ENCODE measurements around the gene MGLL.

Gene MGLL

DNA sequence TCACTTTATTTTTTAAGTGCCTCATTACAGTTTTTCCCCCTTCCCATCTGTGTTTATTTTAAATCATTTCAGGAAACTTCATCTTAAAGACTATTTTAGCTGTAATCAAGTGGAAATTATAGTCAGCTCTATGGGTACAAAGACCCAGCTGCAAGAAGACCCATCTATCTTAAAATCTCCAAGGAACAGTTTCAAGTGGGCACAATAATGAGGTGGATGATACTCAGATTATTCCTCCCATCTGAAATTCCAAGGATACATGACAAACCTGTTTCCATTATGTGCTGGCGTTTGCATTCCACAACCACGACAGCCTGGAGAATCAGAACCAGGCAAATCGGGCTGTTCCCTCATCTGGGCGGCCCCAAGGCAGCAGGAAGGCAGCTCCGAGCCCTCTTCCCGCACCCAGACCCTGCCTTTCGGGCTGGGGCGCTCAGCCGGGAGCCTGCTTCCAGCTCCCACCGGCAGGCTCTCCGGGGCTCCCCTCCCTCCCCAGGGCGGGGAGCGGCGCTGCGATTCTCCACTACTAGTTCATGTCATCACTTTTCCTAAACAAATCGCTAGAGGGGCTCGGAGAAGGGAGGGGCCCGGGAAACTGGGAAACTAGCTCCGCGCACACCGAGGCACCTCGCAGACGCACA lies at the start of gene MGLL:
Gene MGLL (minus strand): TSS at position 475 of the 641 bp plus-strand sequence. CDS start 197 bp downstream, at position 278.
- DNase-seq, result peak; percentile 66

DNA sequence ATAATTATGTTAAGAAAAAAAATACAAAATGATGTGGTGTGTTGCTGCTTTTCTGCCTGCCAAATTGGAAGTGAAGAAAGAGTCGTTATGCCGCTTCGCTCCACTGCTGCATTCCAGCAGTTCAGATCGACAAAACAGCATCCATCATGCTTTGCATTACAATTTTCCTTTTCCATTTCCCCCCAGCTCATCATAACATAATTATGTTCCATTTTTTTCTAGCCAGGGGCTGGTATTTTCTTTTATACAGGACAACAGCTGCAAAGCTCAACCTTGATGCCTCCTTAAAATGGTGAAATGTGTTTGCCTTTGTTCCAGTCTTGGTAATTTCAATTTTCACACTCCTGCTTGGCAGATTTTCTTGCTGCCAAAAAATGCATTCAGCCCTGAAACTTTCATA lies 47.8 kb upstream of the MGLL start:
- DNase-seq, result no peak

DNA sequence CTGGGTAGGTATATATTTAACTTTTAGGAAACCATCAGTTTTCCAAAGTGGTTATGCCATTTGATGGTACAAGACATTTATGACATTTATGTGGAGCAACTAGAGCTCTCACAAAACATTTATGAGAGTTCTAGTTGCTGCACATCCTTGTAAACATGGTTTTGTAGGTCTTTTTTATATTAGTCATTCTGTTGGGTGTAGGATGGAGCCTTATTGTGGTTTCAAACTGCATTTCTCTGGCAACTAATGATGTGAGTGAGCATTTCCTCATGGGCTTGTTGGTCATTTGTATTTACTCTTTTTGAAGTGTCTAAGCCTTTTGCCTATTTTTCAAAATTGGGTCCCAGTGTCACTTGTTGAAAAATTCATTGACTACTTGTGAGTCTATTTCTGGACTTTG lies 45.7 kb upstream of the MGLL start:
- peak; percentile 29 for DNase-seq

DNA sequence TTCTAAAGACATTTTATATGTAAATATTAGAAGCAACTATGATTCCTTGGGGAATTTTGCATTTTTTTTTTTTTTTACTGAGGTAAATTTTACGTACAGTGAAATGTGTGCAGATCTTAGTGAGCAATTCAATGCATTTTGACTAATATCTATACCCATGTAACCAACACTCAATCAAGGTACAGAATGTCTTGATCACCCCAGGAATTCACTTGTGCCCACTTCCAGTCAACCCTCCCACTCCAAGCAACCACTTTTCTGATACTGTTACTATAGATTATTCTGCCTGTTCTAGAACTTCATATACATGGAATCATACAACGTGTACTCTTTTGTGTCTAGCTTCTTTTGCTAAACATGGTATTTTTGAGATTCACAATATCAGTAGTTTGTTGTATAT lies 45.1 kb upstream of the MGLL start:
- DNase-seq, result no peak

DNA sequence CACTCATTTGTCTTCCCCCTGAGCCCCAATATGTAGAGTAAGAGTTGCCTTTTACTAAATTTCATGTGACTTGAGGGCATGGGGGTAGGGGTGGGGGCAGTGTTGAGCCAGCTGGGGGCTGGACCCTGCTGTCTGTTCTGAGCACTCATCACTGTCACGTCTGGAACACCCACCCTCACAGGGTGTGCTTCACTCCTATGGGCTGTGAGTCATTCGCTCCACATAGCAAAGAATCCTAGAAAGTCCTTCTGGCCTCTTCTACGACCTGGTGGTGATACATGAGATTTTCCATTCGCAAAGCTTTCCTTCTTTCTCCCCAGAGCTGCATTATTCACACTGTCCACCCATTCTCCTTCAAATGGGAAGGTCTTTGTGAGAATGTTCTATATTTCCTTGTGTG lies 43.6 kb upstream of the MGLL start:
- peak; percentile 71 for DNase-seq

DNA sequence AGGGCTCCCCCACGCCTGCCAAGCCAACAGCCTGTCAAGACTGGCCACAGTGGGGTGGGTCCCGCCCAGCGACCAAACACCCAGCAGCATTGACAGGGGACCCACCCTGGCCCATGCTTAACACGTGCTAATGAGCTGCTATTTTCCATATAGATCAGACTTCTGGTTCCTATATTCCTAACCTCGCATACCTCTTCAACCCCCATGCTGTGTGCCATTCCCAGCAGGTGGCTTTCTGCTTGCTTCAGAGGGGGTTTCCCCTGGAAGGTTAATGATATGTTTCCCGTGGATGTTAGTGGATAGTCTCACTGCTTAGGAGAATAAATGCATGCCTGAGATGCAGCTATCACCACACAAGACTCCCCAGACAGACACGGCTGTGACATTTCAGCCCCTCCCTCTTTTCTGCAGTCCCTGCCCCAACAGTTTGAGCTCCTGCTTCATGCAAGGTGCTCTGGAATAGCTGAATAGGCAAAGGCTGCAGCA lies 37.9 kb upstream of the MGLL start:
- DNase-seq, result no peak

DNA sequence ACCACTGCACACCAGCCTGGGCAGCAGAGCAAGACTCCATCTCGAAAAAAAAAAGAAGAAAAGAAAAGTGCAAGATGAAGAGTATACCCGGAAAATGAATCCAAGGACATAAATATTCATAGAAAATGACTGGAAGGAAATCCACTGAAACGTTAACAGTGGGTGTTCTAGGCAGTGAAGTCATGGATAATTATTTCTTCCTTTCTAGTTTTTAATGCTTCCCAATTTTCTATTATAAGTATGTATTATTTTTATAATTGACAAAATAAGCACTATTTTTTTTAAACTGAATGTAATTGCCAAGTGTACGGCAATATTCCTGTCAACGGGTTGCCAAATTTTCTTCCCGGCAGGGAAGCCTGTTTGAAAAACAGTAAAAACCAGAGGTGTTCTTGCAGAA lies 37.4 kb upstream of the MGLL start:
- DNase-seq, result no peak

DNA sequence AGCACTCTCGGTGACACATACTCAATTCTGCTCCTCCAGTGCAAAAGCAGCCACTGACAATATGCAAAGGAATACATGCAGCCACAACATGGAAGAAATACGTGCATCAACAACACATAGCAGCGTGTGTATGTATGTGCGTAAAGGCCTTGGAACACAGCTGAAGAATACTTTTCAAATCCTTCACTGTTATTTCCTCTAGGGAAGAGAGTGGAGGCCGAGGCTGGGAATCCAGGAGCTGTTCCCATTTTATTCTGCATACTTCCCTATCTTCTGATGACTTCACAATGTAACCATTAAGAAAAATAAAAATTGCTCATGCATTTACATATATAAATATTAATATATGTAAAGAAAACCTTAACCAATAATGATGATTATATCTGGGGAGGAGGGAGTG lies 36.6 kb upstream of the MGLL start:
- DNase-seq, result no peak

DNA sequence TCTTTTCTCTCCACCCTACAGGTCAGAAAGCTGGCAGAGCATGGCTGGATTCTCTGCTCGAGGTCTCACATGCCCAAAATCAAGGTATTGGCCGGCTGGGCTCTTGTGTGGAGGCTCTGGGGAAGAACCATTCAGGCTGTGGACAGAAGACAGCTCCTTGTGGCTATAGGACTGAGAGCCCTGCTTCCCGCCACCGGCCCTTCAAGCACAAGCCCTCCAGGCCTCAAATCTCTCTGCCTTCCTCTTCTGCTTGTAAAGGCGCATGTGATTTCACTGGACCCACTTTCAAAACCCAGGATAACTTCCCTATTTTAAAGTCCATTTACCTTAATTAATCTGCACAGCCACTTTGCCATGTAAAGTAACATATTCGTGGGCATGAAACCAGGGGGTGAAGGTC lies 36.2 kb upstream of the MGLL start:
- DNase-seq, result no peak

DNA sequence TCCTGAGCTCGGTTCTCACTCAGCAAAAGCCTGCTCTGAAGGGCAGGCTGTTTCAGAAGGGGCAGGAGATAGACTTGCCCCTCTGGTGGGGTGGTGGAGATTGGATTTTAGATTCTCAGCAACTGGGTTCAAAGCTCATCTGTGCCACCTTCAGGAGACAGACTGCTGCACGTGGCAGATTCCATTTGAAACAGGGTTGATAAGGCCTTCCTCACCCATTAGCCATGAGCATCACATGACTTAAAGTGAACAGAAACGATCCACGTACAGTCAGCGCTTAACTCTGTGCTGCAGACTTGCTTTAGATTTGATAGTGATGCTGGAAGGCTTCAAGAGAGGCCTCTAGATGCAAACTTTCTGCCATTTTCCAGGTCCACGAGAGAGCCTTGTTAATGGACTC lies 35.0 kb upstream of the MGLL start:
- DNase-seq, result peak; percentile 22

DNA sequence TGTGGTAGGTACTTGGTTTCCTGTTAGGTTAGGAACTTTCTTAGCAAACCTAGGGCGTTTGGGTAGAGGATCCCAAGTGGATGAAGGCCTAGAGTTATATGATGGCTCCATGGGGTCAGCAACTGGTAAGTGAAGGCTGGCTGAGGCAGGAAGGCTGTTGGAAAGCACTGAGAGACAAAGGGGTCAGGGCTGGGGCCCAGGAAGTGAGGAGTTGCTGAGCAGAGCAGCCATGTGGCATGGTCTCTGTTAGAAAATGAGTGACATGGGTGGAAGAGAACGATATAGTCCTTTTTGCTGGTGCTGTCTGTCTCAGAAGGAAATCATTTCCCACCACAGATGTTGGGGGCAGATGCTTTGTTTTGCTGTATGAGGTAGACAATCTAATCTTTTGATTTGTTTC lies 34.5 kb upstream of the MGLL start:
- DNase-seq, result no peak

DNA sequence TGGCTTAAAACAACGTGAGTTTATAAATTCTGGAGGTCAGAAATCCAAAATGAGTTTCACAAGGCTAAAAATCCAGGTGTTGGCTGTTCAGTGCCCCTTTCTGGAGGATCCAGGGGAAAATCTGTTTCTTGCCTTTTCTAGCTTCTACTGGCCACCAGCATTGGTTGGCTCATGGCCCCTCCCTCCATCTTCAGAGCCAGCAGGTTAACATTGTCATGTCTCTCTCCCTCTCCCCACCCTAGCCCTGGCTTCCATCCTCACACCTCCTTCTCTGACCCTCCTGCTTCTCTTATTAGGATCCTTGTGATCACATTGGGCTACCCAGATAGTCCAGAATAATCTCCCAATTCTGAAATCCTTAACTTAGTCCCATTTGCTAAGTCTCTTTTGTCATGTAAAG lies 32.9 kb upstream of the MGLL start:
- no peak for DNase-seq

DNA sequence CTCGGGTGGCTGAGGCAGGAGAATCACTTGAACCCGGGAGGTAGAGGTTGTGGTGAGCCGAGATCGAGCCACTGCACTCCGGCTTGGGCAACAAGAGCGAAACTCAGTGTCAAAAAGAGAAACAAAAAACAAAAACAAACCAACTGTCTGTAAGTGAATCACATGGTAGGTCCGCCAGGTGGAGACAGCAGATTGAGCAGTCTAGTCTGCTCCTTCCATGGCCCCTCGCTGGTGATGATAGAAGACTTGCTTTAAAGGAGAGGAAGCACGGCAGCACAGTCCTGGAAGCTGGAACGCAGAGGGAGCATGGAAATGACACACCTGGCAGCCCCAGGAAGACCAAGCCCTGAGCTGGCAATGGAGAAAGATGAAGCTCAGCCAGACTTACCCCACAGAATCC lies 31.4 kb upstream of the MGLL start:
- DNase-seq, result no peak

DNA sequence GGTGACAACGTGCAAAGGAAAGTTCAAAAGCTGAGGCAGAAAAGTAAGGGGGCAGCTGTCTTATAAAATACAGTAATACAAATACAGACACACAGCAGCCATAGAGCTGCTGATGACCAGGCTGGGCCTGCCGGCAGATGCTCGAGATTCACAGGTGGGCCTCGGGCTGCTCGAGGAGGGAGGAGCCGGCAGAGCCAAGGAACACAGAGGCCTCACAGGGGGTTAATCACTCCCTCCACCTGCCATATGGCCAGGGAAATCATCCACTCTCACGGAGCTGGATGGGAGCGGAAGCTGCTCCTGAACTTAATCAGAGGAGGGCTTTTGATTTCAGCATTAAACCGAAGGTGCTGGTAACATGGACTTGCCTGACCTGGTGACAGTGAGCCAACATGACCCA lies 29.6 kb upstream of the MGLL start:
- no peak for DNase-seq

DNA sequence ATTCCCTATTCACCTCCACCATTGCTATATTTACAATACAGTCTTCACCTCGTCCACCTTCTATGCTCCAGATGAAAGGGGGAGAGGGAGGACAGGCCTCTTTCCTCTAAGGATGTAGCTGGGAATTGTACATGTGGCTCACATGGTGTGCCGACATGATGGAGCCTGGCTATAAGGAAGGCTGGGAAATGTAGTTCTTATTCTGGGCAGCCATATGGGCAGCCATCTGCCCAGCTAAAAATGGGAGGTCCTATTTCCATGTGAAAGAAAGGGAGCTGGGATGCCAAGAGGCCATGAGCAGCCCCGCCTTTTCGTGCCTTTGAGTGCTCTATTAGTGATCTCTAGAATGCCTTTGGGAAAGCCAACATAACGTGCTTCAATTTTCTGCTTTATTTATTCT lies 27.1 kb upstream of the MGLL start:
- no peak for DNase-seq

DNA sequence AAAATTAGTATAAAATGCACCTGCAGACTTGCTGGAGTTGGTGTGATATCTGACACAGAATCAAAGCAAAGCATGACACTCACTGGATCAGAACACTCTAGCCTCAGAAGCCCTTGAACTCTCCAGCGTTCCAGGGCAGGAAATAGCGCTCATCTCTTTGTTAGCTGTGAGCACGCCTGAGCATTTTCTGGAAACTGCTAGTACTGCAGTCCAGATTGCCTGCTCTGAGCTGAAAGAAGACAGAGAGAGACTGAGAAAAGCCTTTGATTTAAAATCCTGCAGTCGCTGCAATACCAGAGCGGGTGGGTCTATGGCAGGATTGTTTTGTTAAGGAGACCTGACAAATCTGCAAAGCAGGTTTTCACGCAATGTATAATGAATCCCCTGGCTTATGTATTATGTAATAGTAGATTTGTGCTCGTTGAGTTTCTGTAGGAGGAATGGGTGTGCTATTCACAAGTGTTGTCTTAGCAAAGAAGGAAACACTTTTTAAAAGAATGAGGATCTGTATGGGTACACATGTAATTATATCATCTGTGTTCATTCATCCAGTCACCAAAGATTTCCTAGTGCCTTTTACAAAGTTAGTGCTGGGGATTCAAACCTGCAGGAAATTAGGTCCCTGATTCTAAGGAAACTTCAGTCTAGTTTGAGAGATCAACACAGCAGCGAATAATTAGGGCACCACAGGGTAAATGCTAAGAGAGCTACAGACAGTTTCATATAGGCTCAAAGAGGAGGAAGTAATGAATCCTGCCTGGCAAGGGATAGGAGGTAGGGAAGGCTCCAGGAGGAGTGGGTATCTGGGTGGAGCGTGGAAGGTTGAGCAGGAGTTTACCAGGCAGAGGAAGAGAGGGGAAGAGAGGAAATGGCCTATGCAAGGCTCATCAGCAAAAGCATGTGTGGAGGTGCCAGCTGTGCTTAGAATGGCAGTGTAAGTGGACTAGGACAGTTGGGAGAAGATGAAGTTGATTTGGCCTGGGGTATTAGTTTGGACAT lies 26.1 kb upstream of the MGLL start:
- DNase-seq, result peak; percentile 24

DNA sequence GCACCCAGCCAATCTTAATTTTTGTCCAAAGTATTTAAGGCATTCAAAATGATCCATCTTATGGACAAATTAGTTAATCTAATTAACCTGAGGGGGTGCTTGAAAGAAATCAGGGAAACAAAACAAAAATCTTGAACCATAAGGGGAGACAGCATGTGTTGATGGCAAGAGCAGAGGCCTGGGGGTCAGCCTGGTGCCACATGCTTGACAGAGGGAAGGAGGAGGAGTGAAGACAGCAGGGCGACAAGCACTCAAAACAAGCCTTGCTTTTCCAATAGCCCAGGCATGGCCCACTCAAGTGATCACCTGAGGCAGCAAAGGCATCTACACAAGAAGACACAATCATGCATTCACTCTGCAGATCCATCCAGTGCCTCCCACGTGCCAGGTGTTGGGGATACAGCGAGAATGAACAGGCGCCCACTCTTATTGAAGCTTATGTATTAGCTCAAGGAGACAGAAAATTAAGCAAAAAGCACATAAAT lies 25.0 kb upstream of the MGLL start:
- no peak for DNase-seq

DNA sequence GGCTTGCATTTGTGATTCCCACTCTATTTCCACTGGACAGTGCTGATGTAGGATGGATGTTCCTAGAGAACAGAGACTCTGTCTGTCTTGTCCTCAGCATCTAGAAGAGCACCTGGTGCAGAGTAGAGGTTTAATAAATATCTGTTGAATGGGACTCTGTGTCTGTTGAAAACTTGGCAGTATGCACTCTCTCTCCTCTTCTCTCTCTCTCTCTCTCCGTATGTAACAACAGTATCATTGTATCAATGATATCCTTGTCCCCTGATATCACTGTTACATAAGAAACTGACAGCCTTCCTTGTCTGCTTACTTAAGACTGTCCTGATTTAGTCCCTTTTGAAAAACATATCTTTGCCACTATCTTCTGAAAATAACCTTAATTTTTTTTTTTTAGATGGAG lies 24.3 kb upstream of the MGLL start:
- DNase-seq, result no peak

DNA sequence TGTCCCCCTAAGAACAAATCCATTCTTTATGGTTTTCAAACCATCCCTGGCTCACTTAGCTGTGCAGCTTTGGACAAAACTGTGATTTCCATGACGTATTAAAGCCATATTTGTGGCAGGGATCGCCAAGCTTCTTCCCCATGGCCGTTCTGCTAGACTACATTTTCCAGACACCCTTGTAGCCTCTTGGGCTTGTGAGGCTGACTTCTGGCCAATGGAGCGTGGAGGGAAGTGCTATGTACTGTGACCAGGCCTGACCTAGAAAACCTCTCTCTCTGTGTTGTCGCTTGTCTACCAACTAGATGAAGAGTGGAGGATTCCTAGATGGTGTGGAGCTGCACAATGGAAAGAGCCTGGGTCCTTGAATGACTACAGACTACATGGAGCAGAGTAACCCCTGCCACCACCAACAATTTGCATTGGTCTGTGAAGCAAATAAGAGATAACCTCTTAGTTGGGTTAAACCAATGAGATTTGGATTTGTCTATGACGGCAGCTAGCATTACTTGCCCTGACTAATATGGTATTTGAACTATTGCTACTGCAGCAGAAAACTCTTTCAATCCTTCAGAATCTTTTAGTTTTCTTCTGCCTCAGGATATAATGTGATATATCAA lies 22.1 kb upstream of the MGLL start:
- DNase-seq, result no peak

DNA sequence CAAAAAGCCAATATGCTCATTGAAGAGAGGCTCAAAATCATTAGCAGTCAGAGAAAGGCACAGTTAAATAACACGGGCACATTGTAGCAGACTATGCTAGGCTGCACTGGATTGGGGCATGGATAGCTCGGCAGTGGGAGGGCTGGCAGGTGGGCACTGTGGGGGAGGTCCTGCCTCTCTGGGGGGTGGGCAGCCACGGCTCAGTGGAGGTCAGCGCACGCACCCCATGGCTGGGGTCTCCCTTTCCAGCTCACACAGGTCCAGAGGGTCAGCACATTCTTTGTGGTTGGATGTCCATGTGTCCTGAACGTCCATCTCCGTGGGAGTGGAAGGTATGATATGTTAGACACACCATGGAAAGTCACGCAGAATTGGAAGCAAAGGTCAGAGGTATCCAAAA lies 18.4 kb upstream of the MGLL start:
- no peak for DNase-seq

DNA sequence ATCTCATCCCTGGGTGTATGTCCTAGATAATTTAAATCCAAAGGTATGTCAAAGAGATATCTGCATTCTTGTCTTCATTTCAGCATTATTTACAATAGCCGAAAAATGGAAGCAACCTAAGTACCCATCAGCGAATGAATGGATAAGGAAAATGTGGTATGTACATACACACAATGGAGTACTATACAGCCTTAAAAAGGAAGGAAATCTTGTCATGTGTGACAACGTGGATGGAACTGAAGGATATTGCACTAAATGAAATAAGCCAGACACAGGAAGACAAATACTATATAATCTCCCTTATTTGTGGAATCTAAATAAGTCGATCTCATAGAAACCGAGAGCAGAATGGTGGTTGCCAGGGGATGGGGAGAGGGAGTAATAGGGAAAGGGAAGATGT lies 16.8 kb upstream of the MGLL start:
- no peak for DNase-seq

DNA sequence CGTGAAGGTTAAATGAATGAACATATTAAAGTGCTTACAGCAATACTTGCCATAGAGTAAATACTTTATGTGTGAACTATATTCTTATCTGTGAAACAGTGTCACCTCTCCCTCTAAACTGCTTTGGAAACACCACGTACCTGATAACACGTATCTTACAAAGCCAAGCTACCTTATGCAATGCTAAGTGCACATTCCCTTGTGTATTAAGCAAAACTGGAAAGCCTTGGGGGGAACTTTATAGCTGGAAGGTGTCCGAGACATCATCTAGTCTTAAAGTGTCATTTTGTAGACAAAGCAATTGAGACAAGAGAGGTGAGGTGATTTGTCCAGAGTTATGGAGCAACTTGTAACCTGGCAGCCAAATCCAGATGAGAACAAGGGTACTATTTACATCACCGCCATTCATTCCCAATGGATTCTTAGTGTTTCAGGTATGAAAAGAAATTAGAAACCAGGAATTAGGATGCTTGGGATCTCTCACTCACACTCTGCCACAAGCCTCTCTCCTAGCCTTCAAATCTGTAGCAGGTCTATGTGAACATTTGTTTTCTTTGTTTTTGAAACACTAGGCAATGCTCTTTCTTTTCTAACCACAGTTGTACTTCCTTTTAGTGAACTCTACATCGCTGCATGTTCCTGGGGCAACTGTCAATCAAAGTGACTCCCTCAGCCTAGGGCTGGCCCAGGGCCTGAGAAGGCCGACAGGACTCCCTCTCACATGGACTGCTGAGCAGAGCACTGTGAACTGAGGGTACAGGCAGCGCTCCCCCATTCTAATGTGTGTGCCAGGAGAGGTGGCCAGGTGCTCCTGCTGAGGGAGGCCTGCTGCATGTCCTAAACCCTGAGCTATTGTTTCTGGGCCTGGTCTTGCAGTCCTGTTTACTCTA lies 13.9 kb upstream of the MGLL start:
- DNase-seq, result no peak

DNA sequence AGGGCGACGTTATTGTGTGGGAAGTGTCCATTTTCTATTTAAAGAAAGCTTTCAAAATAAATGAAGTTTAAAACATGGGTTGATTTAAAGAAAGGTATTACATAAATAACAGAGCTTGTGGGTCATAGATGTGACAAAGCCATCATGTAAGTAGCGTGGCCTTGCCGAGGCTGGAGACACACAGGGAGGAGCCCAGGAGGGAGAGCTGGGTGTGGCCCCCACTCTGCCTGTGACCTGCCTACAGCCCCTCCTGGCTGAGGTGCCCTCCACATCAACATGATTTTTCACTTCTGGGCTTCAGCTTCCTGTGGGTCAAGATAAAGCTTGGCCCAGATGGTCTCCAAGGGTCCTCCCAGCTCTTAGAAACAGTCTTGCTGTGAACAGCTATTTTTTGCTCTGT lies 12.5 kb upstream of the MGLL start:
- DNase-seq, result no peak
